Skin of body (tissue), 2 donors: ENCODE data around the gene ADAMTSL3. TPM values are rescaled to one million over a fixed set of nuclear protein-coding genes. Genes with fewer than 3 reads are reported as not detected.

Experiments used
- DNase-seq: peaks from one replicate; lab custom pipeline; 2025; lab: John Stamatoyannopoulos, UW
- total RNA-seq: library from RNA; depleted of rRNA; stranded (reverse); fragments of >200 nt; gene quantifications from one replicate; pipeline ENCODE4 v1.2.3, GENCODE V29; 2014

ADAMTSL3 gene
- total RNA-seq, 1 donor from 2014 or later = 16.9 TPM

GRCh38 chr15:83816124-83816883, 162.4 kb downstream of the ADAMTSL3 start:
- DNase-seq = no peak

- no peak for DNase-seq
These were observed 164.7 kb downstream of the ADAMTSL3 start for GRCh38 chr15:83818591-83818990.

GRCh38 chr15:83830381-83830780, 176.5 kb downstream of the ADAMTSL3 start:
- DNase-seq = no peak

GRCh38 chr15:83833569-83833968, 179.6 kb downstream of the ADAMTSL3 start:
- no peak for DNase-seq

DNA sequence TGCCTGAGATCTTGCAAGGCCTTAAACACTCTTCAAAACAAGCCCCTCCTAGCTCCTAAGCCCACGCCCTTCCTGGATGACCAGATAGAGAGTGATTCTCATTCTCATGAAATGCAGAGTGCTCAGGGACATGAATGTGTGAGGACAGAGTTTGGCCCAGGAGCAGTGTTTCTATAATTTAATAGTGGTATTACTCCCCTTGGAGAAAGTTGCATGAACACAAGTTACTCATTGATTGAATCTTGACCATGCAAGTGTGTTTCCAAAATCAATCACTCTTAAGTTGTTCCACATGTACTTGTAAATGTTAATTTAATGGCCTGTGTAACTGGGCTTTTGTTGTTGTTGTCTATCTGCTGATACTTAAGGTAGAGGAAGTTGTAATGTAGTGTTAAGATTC, 181.6 kb downstream of the ADAMTSL3 start:
- peak; percentile 56 for DNase-seq

GRCh38 chr15:83837945-83838571, 184.1 kb downstream of the ADAMTSL3 start:
- DNase-seq = no peak

DNA sequence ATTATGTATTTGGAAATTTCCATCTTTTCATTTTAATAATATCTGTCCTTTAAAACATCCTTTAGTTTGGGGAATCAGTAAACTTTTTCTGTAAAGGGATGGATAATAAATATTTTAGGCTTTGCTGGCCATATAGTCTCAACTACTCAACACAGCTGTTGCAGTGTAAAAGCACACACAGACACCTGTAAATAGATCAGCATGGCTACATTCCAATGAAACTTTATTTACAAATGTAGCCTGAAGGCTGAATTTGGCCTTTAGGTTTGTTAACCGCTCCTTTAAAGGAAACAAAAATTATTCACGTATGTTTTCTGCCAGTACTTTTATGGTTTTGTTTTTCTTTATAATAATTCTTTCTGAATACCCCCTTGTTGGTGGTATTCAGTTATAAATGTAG, 184.8 kb downstream of the ADAMTSL3 start:
- DNase-seq = no peak

DNA sequence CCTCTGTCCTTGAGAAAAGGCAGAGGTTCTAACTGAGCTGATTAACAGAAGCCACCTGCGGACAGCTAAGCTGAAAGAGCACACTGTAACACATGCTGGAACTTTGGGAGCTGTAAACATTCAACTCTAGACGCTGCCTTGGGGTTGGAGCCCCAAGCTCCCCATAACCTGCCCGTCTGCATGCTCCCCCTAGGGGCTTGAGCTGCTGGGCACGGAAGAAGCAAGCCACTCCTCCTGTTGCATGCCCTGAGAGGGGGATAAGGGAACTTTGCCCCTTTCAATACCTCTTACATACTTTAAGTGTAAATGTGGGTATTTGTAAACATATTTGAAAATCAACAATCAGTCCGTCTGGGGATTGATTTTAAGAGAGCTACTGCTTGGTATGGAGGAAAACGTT, 188.4 kb downstream of the ADAMTSL3 start:
- DNase-seq = no peak

- DNase-seq = peak; percentile 70
These were observed 189.5 kb downstream of the ADAMTSL3 start for GRCh38 chr15:83843471-83843871.

DNA sequence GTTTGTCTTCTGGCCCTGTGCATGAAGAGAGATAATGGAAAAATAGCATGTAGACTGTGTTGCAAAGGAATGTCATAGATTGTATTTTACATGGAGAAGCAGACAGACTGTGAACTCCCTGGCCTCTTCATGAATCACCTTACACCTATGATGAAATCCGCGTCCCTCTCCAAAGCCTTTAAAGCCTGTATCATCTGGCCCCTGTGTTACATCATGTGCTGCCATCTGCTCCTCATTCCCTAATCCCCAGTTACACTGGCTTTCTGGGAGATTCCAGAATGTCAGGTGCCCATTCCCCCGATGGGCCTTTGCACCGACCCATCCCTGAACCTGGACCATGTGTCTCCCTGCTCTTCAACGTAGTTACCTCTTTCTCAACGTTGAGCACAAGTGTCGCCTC, 190.8 kb downstream of the ADAMTSL3 start:
- no peak for DNase-seq

GRCh38 chr15:83845230-83845629, 191.3 kb downstream of the ADAMTSL3 start:
- DNase-seq = peak; percentile 50

GRCh38 chr15:83846847-83847246, 192.9 kb downstream of the ADAMTSL3 start:
- DNase-seq = peak; percentile 63

DNA sequence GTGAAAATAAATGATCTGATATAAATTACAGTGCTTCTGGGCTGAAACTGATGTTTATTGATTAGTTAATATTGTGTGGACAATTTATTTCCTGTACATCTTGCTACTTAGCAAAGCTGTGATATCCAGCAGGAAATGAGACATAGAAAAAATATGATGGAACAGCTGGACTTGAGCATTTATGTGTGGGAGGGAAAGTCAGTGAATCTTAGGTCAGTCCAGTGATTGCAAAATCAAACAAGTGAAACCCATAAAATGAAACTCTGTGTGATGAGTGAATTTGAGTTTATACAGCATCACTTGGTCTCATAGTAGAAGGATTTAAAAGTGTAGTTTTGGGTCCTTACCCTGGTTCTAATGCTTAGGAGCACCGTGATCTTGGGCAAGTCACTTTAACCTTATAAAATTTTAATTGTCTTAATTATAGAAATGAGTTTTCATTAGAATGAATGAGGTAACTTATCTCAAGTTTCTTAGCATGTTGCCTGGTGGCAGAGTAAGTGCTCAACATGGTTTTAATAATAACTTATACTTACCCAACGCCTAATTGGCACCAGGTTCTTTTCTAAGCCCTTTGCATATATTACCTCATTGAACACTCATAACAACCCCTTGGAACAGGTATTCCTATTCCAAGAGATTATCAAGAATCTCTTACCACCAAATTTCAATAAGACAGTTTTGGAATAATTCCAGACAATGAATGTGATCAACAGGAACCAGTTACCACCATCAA, 194.6 kb downstream of the ADAMTSL3 start:
- DNase-seq = peak; percentile 76

- DNase-seq = no peak
These were observed 196.1 kb downstream of the ADAMTSL3 start for GRCh38 chr15:83850015-83850414.

DNA sequence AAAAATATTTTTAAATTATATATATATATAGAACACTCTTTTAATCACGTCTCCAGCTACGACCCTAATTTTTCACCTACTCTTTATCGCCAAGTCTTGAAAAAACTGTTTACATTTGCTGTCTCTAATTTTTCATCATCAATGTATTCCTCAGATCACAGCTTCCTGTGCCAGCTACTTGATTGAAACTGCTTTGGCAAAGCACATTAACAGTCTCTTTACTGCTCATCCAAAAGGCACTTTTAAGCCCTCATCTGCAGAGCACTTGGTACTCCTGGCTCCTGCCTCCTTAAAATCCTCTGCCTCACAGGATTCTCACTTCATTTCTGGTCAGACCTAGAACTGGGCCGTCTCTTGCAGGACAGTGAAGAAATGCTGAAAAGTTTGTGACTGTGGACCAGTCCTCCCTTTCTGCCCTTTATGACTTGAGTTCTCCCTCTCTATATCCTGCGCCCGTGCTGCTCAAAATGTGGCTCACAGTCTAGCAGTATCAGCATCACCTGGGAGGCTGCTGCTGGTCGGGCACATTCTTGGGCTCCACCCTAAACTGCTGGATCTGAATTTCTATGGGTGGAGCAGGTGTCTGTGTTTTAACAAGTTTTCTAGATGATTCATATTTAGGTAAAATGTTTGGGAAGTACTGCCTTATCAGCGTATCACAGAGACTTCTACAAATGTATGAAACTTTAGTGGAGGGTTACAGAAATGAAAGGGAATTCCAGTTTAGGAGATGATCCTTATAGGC, 196.8 kb downstream of the ADAMTSL3 start:
- no peak for DNase-seq

GRCh38 chr15:83853232-83853631, 199.3 kb downstream of the ADAMTSL3 start:
- DNase-seq = no peak

GRCh38 chr15:83854321-83854720, 200.4 kb downstream of the ADAMTSL3 start:
- no peak for DNase-seq

- no peak for DNase-seq
These were observed 201.2 kb downstream of the ADAMTSL3 start for GRCh38 chr15:83854950-83855707.

DNA sequence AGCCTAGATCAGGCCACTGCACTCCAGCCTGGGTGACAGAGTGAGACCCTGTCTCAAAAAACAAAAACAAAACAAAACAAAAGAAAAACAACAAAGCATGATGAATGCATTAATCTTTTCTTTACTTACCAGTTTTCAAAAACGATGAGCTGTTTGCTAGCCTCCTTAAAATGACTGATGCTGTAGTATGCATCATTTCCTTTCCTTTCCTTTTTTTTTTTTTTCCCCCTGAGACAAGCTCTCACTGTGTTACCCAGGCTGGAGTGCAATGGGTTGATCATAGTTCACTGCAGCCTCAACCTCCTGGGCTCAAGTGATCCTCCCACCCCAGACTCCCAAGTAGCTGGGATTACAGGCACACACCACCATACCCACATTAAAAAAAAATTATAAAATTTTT, 202.0 kb downstream of the ADAMTSL3 start:
- DNase-seq = no peak

DNA sequence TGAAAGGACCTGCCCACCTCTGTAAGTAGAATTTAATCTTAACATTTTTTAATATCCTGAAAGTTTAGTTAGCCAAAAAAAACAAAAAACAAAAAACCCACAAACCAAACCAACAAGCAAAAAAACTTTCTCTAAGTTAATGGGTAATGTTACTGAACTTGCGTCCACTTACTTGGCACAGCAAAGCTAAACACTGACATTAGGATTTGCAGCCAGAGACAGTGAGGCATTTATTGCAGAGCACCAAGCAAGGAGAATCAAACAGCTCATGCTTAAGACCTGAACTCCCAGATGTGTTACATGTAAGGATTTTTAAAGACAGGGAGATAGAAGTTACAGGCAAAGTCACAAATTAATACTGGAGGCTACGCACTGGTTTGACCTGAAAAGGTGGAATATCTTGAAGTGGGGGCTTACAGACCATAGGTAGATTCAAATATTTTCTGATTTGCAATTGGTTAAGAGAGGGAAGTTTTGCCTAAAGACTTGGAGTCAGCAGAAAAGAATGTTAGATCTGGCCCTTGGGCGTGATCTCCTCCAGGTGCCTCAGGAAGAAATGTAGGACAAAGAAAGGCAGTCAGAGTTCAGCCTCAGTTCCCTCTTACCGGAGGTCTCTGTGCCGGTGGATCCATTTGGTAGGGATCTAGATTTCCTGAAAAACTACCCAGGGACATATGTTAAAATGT, 205.0 kb downstream of the ADAMTSL3 start:
- no peak for DNase-seq
